Panc1 (cell line): Measurements from ENCODE around the gene AATF. TPM values are rescaled to one million over a fixed set of nuclear protein-coding genes. Genes with fewer than 3 reads are reported as not detected.

Source experiments
- ATAC-seq: fragments of 200-7000 bp; cut with Tn5 transposase; 2 replicates; pipeline ENCODE4 v1.9.1; 2020; ENCODE audit warnings: mild to moderate bottlenecking, moderate library complexity
- BruUV-seq: library from RNA; stranded (reverse); fragments of 400-500 nt; replicated peaks from 2 replicates; lab custom pipeline; 2021; lab: Mats Ljungman, UMichigan
- CTCF ChIA-PET: fragments of 300-600 bp; sonication (Branson Sonifier 250); formaldehyde crosslinking; loops from one replicate; lab custom pipeline; 2022; ENCODE audit warnings: antibody characterized with exemption; lab: Charles Lee
- POLR2A ChIA-PET: fragments of 300-600 bp; sonication (Branson Sonifier 250); formaldehyde crosslinking; loops from one replicate; lab custom pipeline; 2022; ENCODE audit warnings: antibody characterized with exemption; lab: Charles Lee
- DNase-seq: peaks from one replicate; pipeline ENCODE4 v3.0.0-alpha.2; 2010; ENCODE audit warnings: low read depth, low spot score
- H3K27ac ChIP-seq: 2 replicates; pipeline ENCODE4 v1.5.1; 2011; ENCODE audit warnings: mild to moderate bottlenecking, low read length, inconsistent platforms
- H3K27me3 ChIP-seq: fragments of 200-500 bp; sonication (Bioruptor generic); 2 replicates; pipeline ENCODE4 v1.6.0; 2014; ENCODE audit warnings: low read length, inconsistent platforms; ENCODE audit not compliant: control insufficient read depth, insufficient read depth
- H3K36me3 ChIP-seq: fragments of 200-500 bp; sonication (Bioruptor generic); 2 replicates; pipeline ENCODE4 v1.5.1; 2014; ENCODE audit warnings: inconsistent platforms, mild to moderate bottlenecking, low read length, moderate library complexity; ENCODE audit not compliant: control insufficient read depth, insufficient read depth
- H3K4me1 ChIP-seq: 2 replicates; pipeline ENCODE4 v1.5.1; 2011; ENCODE audit warnings: inconsistent platforms, mild to moderate bottlenecking, low read length, moderate library complexity; ENCODE audit not compliant: control insufficient read depth, insufficient read depth
- H3K4me3 ChIP-seq, 2 experiments: 2 replicates each; pipeline ENCODE4 v1.5.1; 2011 to 2012; ENCODE audit warnings: low read depth in 2 of 2, low read length in 2 of 2, mild to moderate bottlenecking in 2 of 2, inconsistent platforms in 1 of 2, moderate library complexity in 1 of 2
- H3K9me3 ChIP-seq: fragments of 200-500 bp; sonication (Bioruptor generic); 2 replicates; pipeline ENCODE4 v1.5.1; 2014; ENCODE audit warnings: low read depth, mild to moderate bottlenecking, inconsistent platforms, low read length, moderate library complexity; ENCODE audit not compliant: control insufficient read depth, insufficient read depth
- CTCF ChIP-seq: fragments of 450-650 bp; IDR thresholded peaks from 2 replicates; pipeline ENCODE4 v1.5.1; 2017; ENCODE audit warnings: mild to moderate bottlenecking
- POLR2AphosphoS5 ChIP-seq: IDR thresholded peaks from 2 replicates; pipeline ENCODE4 v1.6.1; 2012; ENCODE audit warnings: mild to moderate bottlenecking, low read depth, low read length, moderate library complexity
- REST ChIP-seq, 2 experiments: IDR thresholded peaks; 2 replicates each; pipeline ENCODE4 v1.6.1; 2011 to 2012; ENCODE audit warnings: low read depth in 2 of 2, control low read depth in 1 of 2, low read length in 1 of 2, mild to moderate bottlenecking in 1 of 2, moderate library complexity in 1 of 2; ENCODE audit not compliant: insufficient read depth in 1 of 2
- SIN3A ChIP-seq: IDR thresholded peaks from 2 replicates; pipeline ENCODE4 v1.6.1; 2012; ENCODE audit warnings: low read depth, mild to moderate bottlenecking, low read length, moderate library complexity, borderline replicate concordance; ENCODE audit not compliant: insufficient read depth
- TCF7L2 ChIP-seq: IDR thresholded peaks from 2 replicates; pipeline ENCODE4 v1.6.1; 2011; ENCODE audit warnings: mild to moderate bottlenecking, low read depth, low read length, inconsistent platforms
- in situ Hi-C: cut with HindIII; loops from 2 replicates; pipeline ENCODE4 v1.10.0; 2016; ENCODE audit warnings: low sequenced_read_pairs, low pct_unique_long_range_greater_than_20kb
- intact Hi-C: fragments of 100-400 bp; cut with micrococcal nuclease; formaldehyde crosslinking; loops from one replicate; pipeline ENCODE4 v1.10.0; 2022; ENCODE audit not compliant: unreplicated experiment
- total RNA-seq: library from RNA; stranded (reverse); gene quantifications from one replicate; pipeline ENCODE4 v1.2.1, GENCODE V29; 2021; ENCODE audit not compliant: unreplicated experiment

Gene AATF
- total RNA-seq, 1 experiment from 2014 or later, result 58.1 TPM

- H3K27me3 ChIP-seq, result no peaks in the 10 kb centered on the region
- H3K27ac ChIP-seq, result peak overlapping the region; percentile 81
- no peaks in the 10 kb centered on the region for H3K9me3 ChIP-seq
- TF ChIP-seq SIN3A (no peak), REST (IDR thresholded peaks at IDR 0.05; ENCODE audit: insufficient read depth in 1 of 2, low read depth in 2 of 2, low read length in 1 of 2) (no peak), TCF7L2 (no peak), CTCF (no peak), POLR2AphosphoS5 (no peak)
- intact Hi-C loops, result no loop called here
- BruUV-seq, result no TSS peak
- POLR2A ChIA-PET, result interaction anchor here (0.6 kb wide), 1 partner anchor 25 kb away, joined by 4 read pairs; no protein-coding TSS in a partner anchor
- H3K36me3 ChIP-seq, result peaks cover 14% of the 10 kb centered on the region
- in situ Hi-C loops, result no loop called here
- CTCF ChIA-PET, result interaction anchor here (0.6 kb wide), 1 partner anchor 193 kb away, joined by 3 read pairs; no protein-coding TSS in a partner anchor
- DNase-seq (no peak), ATAC-seq (no peak; the same call in 1 of the 2 replicates)
- H3K4me3 ChIP-seq, result peak overlapping the region; percentile 82 to 90
- peaks cover 6% of the 10 kb centered on the region for H3K4me1 ChIP-seq
Observed at GRCh38 chr17:36949461-36949927, 740 bp downstream of the AATF start.

GRCh38 chr17:36950027-36950426 lies 1.3 kb downstream of the AATF start:
- no TSS peak for BruUV-seq

More at GRCh38 chr17:36950027-36950426, 1.3 kb downstream of the AATF start:
- in situ Hi-C loops (no loop called here), intact Hi-C loops (no loop called here)
- CTCF ChIA-PET, result interaction anchor here (0.6 kb wide), 1 partner anchor 194 kb away, joined by 3 read pairs; no protein-coding TSS in a partner anchor
- DNase-seq (no peak), ATAC-seq (no peak)
- Histone ChIP-seq H3K4me3 (peak overlapping the region; percentile 82 to 90), H3K4me1 (peaks cover 6% of the 10 kb centered on the region), H3K27ac (peak overlapping the region; percentile 81), H3K27me3 (no peaks in the 10 kb centered on the region), H3K9me3 (no peaks in the 10 kb centered on the region), H3K36me3 (peaks cover 15% of the 10 kb centered on the region)
- POLR2A ChIA-PET, result no interaction called here
- TF ChIP-seq CTCF (no peak), POLR2AphosphoS5 (no peak), REST (IDR thresholded peaks at IDR 0.05; ENCODE audit: insufficient read depth in 1 of 2, low read depth in 2 of 2, low read length in 1 of 2) (no peak), TCF7L2 (no peak), SIN3A (no peak)
